GM18870 (cell line): ENCODE data around the gene DEPDC1.
A peak's percentile ranks its signal among the peaks of the same experiment; 100 is the strongest.
"Not testable (repeated sequence)": the region's sequence is repeated elsewhere in the genome, so short reads cannot be mapped to it uniquely, and the experiment has no call there.

Experiments
- ATAC-seq: cut with Tn5 transposase; IDR thresholded peaks from one replicate; pipeline ENCODE4 v1.9.1; 2021; ENCODE audit warnings: moderate library complexity; ENCODE audit not compliant: unreplicated experiment

The DEPDC1 gene

GRCh38 chr1:68476626-68477025 lies 20.3 kb downstream of the DEPDC1 start:
- not testable (repeated sequence) for ATAC-seq

DNA sequence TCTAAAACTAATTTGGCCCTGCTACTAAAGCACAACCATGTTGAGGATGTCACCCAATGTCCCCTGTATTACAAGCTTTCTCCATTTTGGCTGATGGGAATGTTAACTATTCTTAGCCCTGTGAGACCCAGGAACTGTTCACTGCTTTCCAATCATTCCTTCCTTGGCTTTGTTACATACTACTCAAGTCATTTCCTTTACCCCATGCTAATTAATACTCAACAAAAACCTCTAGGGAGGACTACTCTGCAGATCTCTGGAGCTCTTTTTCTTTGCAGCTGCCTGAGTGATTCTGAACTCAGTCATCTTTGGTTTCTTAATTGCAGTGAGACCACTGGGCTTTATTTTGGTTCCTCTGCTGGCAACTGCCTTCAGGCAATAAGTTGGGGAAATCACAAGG lies 23.8 kb downstream of the DEPDC1 start:
- ATAC-seq, result no peak

DNA sequence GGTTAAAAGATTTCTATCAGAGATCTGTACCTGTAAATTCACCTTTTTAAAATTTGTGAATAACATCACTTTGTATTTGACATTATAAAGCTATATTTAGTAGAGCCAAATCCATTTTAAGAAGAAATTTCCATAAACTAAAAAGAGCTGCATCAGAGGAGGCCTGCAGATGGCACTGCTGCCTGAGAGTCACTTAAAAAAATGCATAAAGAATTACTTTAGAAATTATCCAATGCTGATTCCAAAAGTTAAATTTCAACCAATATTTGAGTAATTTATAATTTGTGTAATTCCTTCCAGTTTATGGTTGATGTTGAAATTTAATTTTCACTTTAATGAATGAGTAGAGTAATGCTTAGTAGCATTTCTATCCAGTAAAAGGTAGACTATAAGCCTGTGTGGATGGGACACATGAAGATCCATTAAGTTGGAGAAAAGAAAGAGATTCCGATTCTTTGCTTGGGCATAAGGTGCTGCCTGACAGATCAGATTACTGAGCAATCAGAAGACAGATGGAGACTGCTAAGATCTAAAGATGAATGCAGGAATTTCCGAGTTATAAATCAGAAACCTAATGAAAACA lies 26.4 kb downstream of the DEPDC1 start:
- no peak for ATAC-seq

- ATAC-seq, result no peak
Observed at GRCh38 chr1:68464891-68465290, 32.0 kb downstream of the DEPDC1 start.

DNA sequence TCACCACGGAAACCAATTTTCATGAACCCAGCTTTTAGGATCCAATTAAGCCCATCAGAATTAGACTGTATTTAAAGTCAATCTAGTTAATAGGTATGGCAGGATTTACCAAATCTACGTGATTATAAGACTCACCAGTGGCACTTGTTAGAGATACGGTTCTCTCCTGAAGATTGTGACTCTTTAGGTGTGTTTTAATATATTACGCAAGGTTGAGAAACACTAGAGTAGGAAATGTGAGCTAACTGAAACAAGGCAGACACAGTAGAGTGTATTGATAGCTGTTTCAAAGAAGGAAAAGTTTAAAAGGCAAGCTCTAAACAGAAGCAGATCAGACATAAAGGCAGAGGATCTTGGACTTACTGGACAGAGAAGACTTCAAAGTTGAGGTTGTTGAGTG lies 35.9 kb downstream of the DEPDC1 start:
- ATAC-seq, result no peak

DNA sequence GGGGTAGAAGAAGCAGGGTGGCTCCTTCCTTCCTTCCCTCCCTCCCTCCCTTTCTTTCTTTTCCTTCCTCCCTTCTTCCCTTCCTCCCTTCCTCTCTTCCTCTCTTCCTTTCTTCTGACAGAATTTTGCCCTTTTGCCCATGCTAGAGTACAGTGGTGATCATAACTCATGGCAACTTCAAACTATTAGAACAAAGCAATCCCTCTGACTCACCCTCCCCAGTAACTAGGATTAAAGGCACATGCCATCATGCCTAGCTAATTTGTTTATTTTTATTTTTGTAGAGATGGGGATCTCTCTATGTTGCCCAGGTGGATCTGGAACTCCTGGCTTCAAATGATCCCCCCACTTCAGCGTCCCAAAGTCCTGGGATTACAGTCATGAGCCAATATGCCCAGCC lies 37.1 kb downstream of the DEPDC1 start:
- ATAC-seq, result no peak

GRCh38 chr1:68459091-68459490 lies 37.8 kb downstream of the DEPDC1 start:
- ATAC-seq, result no peak

- ATAC-seq, result no peak
Observed at GRCh38 chr1:68456202-68456601, 40.7 kb downstream of the DEPDC1 start.

GRCh38 chr1:68454534-68454933 lies 42.3 kb downstream of the DEPDC1 start:
- ATAC-seq, result no peak

- no peak for ATAC-seq
Observed at GRCh38 chr1:68453060-68453670, 43.7 kb downstream of the DEPDC1 start.

- no peak for ATAC-seq
Observed at GRCh38 chr1:68449901-68450300, 47.0 kb downstream of the DEPDC1 start, which contains the start of gene RPE65. Gene RPE65, minus strand, starts transcription at chr1:68449954. Its CDS starts 49 bp downstream, at chr1:68449905.

DNA sequence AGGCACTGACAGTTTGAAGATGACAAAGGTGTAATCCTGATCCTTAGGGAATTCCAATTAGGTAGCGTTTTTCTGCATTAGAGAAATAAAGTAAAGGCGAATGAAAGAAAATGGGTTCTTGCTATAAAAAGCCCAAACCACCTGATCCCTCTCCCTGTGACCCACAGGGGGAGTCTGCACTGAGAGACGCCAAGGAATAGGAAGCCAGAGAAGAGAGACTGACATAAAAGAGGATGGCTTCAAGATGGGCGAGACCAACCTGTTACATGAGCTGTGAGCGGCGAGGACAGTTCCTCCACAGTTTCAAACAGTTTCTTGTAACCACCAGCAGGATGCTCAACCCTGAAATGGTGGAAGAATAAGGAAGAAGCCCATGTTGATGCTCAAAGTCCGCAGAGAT lies 48.5 kb downstream of the DEPDC1 start:
- ATAC-seq, result no peak

GRCh38 chr1:68445709-68446108 lies 51.2 kb downstream of the DEPDC1 start:
- ATAC-seq, result no peak

GRCh38 chr1:68442822-68443556 lies 53.9 kb downstream of the DEPDC1 start:
- peak; percentile 94 for ATAC-seq

DNA sequence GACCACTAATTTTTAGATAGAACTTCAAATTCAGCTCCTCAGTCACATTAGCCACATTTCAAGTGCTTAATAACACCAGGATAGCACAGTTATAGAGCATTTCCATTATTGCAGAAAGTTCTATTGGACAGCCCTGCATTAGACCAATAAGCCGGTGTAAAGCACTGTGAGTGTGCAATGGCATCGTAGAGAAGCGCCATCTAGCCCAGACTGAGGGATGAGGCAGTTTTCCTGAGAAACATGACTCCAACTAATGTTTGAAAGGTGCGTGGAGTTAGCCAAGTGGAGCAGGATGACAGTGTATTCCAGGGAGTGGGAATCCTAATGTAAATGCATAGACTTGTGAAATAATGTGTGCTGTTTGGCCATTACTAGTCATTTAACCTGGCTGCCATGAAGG lies 54.9 kb downstream of the DEPDC1 start:
- ATAC-seq, result no peak

DNA sequence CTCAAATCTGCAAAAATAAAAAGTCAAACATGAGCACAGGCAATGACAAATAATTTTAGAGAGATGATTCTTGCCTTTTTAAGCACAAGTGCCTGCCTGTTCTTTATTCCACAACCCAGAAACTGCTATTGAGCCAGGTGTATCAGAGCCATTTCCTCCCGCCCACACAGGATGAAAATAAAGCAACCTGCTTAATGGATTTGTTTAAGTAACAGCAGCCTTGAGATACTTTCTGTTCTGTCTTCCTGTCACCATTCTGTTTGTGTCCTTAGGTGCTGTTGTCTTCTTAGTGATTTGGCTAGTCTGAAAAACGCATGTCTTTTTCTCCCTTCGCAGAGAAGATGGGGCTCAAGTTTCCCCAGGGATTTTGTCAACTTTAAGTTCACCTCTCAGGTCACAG lies 58.6 kb downstream of the DEPDC1 start:
- ATAC-seq, result no peak

DNA sequence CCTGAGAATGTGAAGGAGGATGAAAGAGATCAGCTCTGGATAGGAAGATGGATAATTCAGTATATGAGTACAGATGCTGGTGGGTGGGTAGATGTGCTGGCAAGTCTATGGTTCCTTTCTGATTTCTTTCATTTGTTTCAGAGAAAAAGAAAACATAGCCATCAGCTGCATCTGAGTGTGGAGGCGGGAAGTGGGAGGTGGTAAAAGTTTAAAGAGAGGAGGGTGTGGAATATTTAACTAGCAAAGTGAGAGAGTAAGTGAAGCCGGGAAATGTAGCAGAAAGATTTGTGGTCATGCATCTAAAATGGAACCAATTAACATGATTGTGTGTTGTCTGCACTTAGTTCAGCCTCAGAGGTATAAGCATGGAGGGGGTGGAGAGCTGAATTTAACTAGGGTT lies 63.5 kb downstream of the DEPDC1 start:
- ATAC-seq, result no peak

GRCh38 chr1:68431076-68431475 lies 65.8 kb downstream of the DEPDC1 start:
- ATAC-seq, result no peak

- no peak for ATAC-seq
Observed at GRCh38 chr1:68429233-68429808, 67.6 kb downstream of the DEPDC1 start.

GRCh38 chr1:68426594-68426993 lies 70.3 kb downstream of the DEPDC1 start:
- no peak for ATAC-seq
